DMS 273 (cell line): ENCODE data around the gene EFHC2.

ENCODE experiments used
- DNase-seq: peaks from one replicate; lab custom pipeline; 2025; ENCODE audit not compliant: unreplicated experiment; lab: John Stamatoyannopoulos, UW

Gene EFHC2

DNA sequence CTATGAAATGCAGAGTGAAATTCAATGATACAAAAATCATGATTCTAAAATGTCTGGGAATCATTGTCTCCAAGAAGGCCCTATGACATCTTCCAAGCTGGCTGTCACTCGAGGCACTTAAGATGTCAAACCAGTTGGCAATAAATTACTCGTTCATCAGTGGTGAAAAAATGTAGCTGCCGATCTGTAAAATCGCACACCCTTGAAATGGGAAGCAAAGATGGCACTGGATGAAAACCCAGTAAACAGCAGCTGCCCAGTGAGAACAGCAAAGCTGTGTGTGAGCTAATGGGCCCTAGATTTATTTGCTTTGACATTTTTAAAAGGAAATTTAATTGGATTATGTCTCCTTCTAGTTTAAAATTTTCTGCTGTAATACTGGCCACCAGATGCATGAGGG lies 188.3 kb downstream of the EFHC2 start:
- DNase-seq = no peak

DNA sequence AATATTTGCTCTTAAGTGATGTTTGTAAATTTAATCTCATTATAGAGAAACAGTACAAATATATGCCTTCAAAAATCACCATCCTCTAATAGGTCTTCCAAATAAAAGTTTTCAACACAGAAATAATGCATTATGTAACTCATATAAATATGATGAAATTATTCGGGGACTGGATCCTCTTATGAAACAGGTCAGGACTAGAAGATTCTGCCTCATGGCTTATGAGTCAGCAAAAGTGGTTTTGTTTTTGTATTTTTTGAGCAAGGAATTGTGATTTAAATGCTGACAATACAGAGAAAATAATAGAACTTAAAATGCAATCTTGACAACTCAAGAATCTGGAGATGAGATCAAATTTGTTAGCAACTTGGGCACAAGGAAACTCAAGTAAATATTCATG lies 190.6 kb downstream of the EFHC2 start:
- no peak for DNase-seq

DNA sequence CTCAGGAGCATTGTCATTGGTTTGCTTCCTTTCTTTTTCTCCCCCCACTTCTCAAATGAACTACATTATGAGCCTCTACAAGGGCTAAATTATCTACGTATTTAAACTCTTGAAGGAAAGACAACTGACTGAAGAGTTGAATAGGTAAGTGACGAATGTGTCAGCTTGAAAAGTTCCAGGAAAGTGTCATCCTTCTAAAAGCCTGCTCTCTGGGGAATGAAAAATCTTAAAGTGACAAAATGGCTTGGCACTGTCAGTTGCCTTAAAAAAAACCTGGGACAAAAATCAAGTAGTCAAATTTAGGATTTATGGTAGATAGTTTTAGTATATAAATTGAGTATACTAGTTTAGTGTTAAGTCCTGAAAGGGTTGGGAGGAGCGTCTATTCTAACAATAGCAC lies 196.3 kb downstream of the EFHC2 start:
- no peak for DNase-seq

DNA sequence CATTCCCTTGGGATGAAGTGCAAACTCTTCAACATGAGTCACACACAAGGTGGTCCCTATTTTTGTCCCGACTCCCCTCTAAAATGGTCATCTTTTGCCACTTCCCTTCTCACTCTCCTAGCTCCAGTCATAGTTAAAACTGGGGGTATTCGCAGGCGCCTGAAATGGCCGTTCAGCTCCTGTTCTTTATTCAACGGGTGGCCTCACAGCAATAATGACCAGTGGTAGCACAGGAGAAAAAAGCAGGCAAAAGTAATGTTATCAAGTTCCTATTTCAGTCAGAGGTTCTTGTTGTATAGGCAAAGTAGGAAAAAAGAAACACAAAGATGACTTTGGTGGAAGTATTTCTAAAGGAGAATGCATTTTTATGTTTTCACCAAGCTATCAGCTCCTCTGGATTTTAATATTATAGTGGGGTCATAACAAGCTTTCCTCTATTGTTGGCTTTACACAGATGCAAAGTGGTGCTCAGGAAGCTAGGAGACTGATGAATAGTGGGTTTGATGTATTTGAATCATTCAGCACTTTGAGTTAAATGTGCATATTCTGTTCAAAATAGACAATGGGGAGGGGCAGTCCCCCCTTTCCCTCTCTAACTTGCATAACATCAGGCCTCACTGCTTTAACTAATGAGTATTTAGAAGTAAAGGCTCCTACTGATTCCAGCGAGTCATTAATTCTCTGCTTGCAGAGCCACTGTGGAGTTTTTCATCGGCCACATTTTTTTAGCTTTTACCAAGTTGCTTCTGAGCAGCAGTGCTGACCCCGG lies 199.1 kb downstream of the EFHC2 start:
- DNase-seq = no peak

DNA sequence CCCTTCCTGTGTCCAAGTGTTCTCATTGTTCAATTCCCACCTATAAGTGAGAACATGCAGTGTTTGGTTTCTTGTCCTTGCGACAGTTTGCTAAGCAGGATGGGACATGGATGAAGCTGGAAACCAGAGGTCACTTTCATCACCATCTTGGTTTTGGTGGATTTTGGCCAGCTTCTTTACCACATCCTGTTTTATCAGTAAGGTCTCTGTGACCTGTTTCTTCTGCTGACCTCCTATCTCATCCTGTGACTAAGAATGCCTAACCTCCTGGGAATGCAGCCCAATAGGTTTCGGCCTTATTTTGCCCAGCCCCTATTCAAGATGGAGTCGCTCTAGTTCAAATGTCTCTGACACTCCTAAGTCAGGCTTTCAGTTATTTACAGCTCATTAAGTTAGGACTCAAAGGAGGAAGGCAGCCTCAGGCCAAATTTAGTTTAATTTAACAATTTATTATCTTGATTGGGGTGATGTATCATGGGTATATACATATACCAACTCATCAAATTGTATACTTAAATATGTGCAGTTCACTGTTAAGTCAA lies 200.3 kb downstream of the EFHC2 start:
- no peak for DNase-seq

DNA sequence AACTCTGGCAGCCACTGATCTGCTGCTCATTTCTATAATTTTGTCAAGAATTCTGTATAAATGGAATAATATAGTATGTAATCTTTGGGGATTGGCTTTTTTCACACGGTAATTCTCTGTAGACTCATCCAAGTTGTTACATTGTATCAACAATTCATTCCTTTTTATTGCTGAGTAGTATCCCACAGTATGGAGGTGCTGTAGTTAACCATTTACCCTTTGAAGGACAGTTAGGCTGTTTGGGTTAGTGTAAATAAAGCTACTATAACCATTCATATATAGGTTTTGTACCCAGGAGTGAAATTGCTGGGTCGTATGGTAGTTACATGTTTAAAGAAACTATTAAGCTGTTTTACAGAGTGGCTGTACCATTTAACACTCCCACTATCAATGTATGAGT lies 213.3 kb downstream of the EFHC2 start:
- no peak for DNase-seq

DNA sequence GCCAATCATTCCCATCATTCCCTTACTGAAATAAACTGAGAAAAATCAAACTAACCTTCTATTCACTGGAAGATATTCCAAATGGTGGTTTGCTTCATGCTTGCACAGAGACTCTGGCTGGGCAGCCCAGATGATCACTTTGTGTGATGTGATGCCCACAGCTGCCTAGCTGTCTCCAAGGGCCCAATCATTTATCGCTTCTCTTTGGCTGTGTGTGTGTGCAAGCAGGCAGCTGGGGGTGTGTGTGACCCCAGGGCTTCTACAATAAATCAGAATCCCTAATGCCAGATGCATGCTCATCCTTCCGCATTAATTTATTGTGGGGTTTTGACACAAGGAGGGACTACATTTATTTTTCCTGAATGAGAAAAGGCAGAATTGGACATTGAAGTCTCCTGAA lies 230.1 kb downstream of the EFHC2 start:
- no peak for DNase-seq

DNA sequence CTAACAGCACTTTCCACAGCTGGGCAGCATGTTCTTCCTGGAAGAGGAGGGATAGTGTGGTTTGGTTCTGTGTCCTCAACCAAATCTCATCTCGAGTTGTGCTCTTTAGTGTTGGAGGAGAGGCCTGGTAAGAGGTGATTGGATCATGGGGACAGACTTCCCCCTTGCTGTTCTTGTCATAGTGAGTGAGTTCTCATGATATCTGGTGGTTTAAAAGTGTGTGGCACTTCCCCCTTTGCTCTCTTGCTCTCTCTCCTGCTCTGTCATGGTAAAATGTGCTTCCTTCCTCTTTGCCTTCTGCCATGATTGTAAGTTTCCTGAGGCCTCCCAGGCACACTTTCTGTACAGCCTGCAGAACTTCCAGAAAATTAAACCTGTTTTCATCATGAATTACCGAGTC lies 236.6 kb downstream of the EFHC2 start:
- DNase-seq = no peak

DNA sequence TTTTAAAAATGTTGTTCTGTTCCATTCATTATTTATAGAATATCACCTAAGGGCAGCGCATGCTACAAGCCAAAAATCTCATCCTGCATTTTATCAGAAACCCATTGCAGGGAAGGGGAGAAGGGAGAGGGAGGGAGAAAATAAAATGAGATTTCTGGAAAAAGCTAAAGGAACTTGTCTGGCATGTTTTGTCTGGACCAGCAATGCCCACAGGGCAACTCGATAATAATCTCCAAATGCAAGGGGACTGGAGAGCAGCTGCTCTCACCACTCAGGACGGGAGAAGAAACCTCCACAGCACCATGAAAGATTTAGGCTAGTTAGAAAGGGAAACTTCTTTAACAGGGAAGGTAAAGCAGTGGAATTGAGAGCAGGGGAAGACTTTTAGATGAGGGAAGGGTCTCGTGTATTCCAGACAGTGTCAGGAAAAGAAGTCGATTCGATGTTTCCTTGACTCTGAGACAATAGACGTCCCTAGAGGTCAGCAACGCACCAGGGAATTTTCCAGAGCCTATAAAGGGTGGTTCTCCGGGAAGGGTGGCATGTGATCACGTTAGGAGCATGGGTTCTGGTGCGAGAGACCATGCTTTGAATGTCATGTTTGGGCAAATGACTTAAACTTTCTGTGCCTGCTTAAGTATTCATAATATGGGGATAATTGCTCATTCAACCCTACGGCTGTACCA lies 238.1 kb downstream of the EFHC2 start:
- peak; percentile 9 for DNase-seq

DNA sequence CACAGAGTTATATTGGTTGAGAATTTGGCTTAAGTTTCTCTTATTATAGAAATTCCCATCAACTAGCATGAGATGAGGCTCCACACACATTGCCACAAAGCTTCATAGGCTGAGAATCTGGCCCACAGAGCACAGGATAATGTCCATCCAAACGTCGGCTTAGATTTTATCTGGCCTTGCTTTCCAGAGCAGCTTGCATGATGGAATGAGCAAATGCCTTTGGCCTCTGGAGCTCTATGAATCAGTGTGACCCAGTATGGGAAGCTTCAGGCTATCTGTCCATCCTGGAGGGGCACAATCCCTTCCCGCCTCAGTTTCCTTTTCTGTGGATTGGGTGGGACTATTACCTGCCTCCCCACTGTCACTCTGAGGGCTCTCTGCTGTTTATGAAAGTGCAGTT lies 238.8 kb downstream of the EFHC2 start:
- no peak for DNase-seq

DNA sequence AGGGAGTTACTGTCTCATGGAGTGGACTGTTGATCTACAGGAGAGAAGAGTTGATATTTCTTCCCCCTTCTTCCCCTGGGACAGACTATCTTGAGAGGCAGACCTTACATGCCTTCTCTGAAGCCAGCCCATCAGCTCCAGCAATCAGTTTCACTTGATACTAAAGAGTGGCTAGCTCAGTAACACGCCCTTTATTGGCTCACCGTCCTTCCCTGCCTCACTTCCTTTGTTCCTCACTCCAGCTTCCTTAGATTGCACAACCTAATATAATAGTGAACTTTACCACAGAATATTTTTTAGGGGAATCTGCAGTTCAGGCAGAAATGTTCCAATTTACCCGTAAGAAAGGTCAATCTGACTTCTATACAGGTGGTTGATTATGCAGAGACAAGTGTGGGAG lies 242.2 kb downstream of the EFHC2 start:
- no peak for DNase-seq

DNA sequence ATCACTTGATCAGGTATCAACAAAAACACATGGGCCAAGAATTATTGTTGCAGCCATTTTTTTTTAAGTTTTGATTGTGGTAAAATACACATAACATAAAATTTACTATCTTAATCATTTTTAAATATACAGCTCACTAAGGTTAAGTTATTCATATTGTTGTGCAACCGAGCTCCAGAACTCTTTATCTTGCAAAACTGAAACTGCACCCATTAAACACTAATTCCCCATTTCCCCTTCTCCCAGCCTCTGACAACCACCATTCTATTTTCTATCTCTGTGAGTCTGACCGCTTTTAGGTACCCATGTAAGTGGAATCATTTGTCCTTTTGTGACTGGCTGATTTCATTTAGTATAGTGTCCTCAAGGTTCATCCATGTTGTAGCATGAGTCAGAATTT lies 244.1 kb downstream of the EFHC2 start:
- DNase-seq = no peak
